ENCODE measurements around the gene RPS6KB2.

GRCh38 chr11:67468759-67469507, 40.6 kb downstream of the RPS6KB2 start, which contains the start of gene TMEM134:
- peak in 1 of 4 donors; percentile 14 for TF ChIP-seq EP300 (IDR thresholded peaks at IDR 0.05)
- TF ChIP-seq CTCF (IDR thresholded peaks at IDR 0.05), result peak; percentile 51 to 79 (median 68)
- peak in 3 of 4 donors; percentile 59 to 85 (median 80) for TF ChIP-seq POLR2A (IDR thresholded peaks at IDR 0.05)
- peak; percentile 85 to 88 for TF ChIP-seq POLR2AphosphoS5 (IDR thresholded peaks at IDR 0.05)

Data from upper lobe of left lung (tissue), 4 donors.